HG03045 (cell line): Measurements from ENCODE around the gene PHETA1.

Experiments
- ATAC-seq: cut with Tn5 transposase; IDR thresholded peaks from one replicate; pipeline ENCODE4 v1.9.1; 2021; ENCODE audit warnings: mild to moderate bottlenecking, moderate library complexity; ENCODE audit not compliant: unreplicated experiment

PHETA1 gene

GRCh38 chr12:111368788-111369495, at the start of gene PHETA1:
Gene PHETA1 (minus strand): TSS chr12:111369095. CDS start chr12:111363427, 5,668 bp downstream.
- ATAC-seq = peak; percentile 89

GRCh38 chr12:111418594-111418880, 49.6 kb upstream of the PHETA1 start:
- no peak for ATAC-seq

- no peak for ATAC-seq
These were observed 49.1 kb upstream of the PHETA1 start for GRCh38 chr12:111417784-111418593.

- no peak for ATAC-seq
These were observed 48.4 kb upstream of the PHETA1 start for GRCh38 chr12:111417290-111417689.

- no peak for ATAC-seq
These were observed 45.9 kb upstream of the PHETA1 start for GRCh38 chr12:111414711-111415252.

- ATAC-seq = no peak
These were observed 44.7 kb upstream of the PHETA1 start for GRCh38 chr12:111413442-111414086.

GRCh38 chr12:111412830-111413441, 44.0 kb upstream of the PHETA1 start:
- ATAC-seq = no peak

GRCh38 chr12:111412007-111412829, 43.3 kb upstream of the PHETA1 start:
- no peak for ATAC-seq

- ATAC-seq = no peak
These were observed 42.4 kb upstream of the PHETA1 start for GRCh38 chr12:111411185-111411764.

GRCh38 chr12:111410431-111411184, 41.7 kb upstream of the PHETA1 start:
- no peak for ATAC-seq

- no peak for ATAC-seq
These were observed 41.0 kb upstream of the PHETA1 start for GRCh38 chr12:111409780-111410430.

GRCh38 chr12:111409403-111409779, 40.5 kb upstream of the PHETA1 start:
- ATAC-seq = no peak

GRCh38 chr12:111408686-111409402, 39.9 kb upstream of the PHETA1 start:
- no peak for ATAC-seq

- no peak for ATAC-seq
These were observed 39.2 kb upstream of the PHETA1 start for GRCh38 chr12:111408116-111408440.

- ATAC-seq = no peak
These were observed 38.7 kb upstream of the PHETA1 start for GRCh38 chr12:111407377-111408115.

GRCh38 chr12:111406474-111407376, 37.8 kb upstream of the PHETA1 start:
- ATAC-seq = no peak
